SK-N-MC (cell line): Measurements from ENCODE around the gene NSUN2.

Source experiments
- EZH2 ChIP-seq: fragments of 200-600 bp; sonication (generic); IDR thresholded peaks from one replicate; pipeline ENCODE4 v1.6.1; 2017; ENCODE audit warnings: antibody characterized with exemption
- FOXP2 ChIP-seq: optimal IDR thresholded peaks from 2 replicates; pipeline ENCODE3; 2011; ENCODE audit warnings: mild to moderate bottlenecking, moderate library complexity; ENCODE audit not compliant: insufficient read depth; ENCODE audit errors: extremely low read length, control extremely low read depth
- POLR2AphosphoS5 ChIP-seq: IDR thresholded peaks from 2 replicates; pipeline ENCODE4 v1.6.1; 2012; ENCODE audit warnings: mild to moderate bottlenecking, low read depth, low read length, borderline replicate concordance

DNA sequence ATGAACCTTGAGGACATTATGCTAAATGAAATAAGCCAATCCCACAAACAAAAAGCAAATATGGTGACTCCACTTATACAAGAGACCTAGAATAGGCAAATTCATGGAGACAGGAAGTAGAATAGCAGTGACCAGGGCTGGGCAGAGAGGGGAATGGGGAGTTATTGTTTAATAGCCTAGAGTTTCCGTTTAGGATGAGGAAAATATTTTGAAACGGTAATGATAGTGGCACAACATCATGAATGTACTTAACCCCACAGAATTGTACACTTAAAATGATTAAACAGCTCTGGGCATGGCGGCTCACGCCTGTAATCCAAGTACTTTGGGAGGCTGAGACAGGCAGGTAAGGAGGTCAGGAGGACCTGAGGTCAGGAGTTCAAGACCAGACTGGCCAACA, 65.8 kb downstream of the NSUN2 start:
- TF ChIP-seq EZH2: no peak
- no peak for TF ChIP-seq POLR2AphosphoS5
- TF ChIP-seq FOXP2: no peak
